ENCODE measurements around the gene SRCAP. TPM values are rescaled to one million over a fixed set of nuclear protein-coding genes. Genes with fewer than 3 reads are reported as not detected.

Gene SRCAP
- total RNA-seq, 1 experiment from 2014 or later: 13.2 TPM

GRCh38 chr16:30660424-30661261, 38.3 kb upstream of the SRCAP start:
- Histone ChIP-seq H3K27ac (ENCODE audit: low read length) (peak overlapping the region; percentile 88), H3K9ac (ENCODE audit: low read length) (peak overlapping the region; percentile 84), H3K36me3 (ENCODE audit: insufficient read depth, low read length) (peaks cover 37% of the 10 kb centered on the region), H3K9me2 (replicated peaks; ENCODE audit: insufficient read depth, low read length) (no peaks in the 10 kb centered on the region), H3K79me2 (ENCODE audit: low read length) (peaks cover 42% of the 10 kb centered on the region), H4K20me1 (ENCODE audit: insufficient read depth, low read depth, low read length) (peaks cover 7% of the 10 kb centered on the region; the same call in 1 of the 2 replicates), H3K4me1 (ENCODE audit: low read length) (peaks cover 35% of the 10 kb centered on the region), H3K4me3 (ENCODE audit: low read length) (peak overlapping the region; percentile 95), H3K9me3 (ENCODE audit: low read length) (no peaks in the 10 kb centered on the region), H2AFZ (ENCODE audit: low read length) (no peak overlapping the region), H3K4me2 (ENCODE audit: low read depth, low read length, poor library complexity, severe bottlenecking) (peak overlapping the region; percentile 100), H3K27me3 (ENCODE audit: low read length) (no peaks in the 10 kb centered on the region)
- DNase-seq: no peak

GRCh38 chr16:30662449-30662848, 36.5 kb upstream of the SRCAP start:
- no peak overlapping the region for H3K27ac ChIP-seq (ENCODE audit: low read length)

GRCh38 chr16:30663038-30663437, 35.9 kb upstream of the SRCAP start:
- no peak for DNase-seq

More at GRCh38 chr16:30662449-30662848, 36.5 kb upstream of the SRCAP start:
- H3K36me3 ChIP-seq (ENCODE audit: insufficient read depth, low read length): peaks cover 38% of the 10 kb centered on the region
- H3K4me1 ChIP-seq (ENCODE audit: low read length): peaks cover 26% of the 10 kb centered on the region
- no peak for DNase-seq
- no peak overlapping the region for H3K4me2 ChIP-seq (ENCODE audit: low read depth, low read length, poor library complexity, severe bottlenecking)
- no peaks in the 10 kb centered on the region for H3K9me3 ChIP-seq (ENCODE audit: low read length)
- H4K20me1 ChIP-seq (ENCODE audit: insufficient read depth, low read depth, low read length): peaks cover 7% of the 10 kb centered on the region; the same call in 1 of the 2 replicates
- no peak overlapping the region for H3K4me3 ChIP-seq (ENCODE audit: low read length)
- peak overlapping the region; percentile 21; the same call in 1 of the 2 replicates for H3K9ac ChIP-seq (ENCODE audit: low read length)
- peaks cover 42% of the 10 kb centered on the region for H3K79me2 ChIP-seq (ENCODE audit: low read length)
- H2AFZ ChIP-seq (ENCODE audit: low read length): no peak overlapping the region
- H3K27me3 ChIP-seq (ENCODE audit: low read length): no peaks in the 10 kb centered on the region
- H3K9me2 ChIP-seq (replicated peaks; ENCODE audit: insufficient read depth, low read length): no peaks in the 10 kb centered on the region

GRCh38 chr16:30663820-30664219, 35.2 kb upstream of the SRCAP start:
- peaks cover 7% of the 10 kb centered on the region; the same call in 1 of the 2 replicates for H4K20me1 ChIP-seq (ENCODE audit: insufficient read depth, low read depth, low read length)
- no peak overlapping the region for H3K9ac ChIP-seq (ENCODE audit: low read length)
- DNase-seq: no peak
- H3K36me3 ChIP-seq (ENCODE audit: insufficient read depth, low read length): peaks cover 38% of the 10 kb centered on the region
- H3K9me3 ChIP-seq (ENCODE audit: low read length): no peaks in the 10 kb centered on the region
- H3K4me1 ChIP-seq (ENCODE audit: low read length): peaks cover 23% of the 10 kb centered on the region
- H3K79me2 ChIP-seq (ENCODE audit: low read length): peaks cover 42% of the 10 kb centered on the region
- no peak overlapping the region for H2AFZ ChIP-seq (ENCODE audit: low read length)
- H3K9me2 ChIP-seq (replicated peaks; ENCODE audit: insufficient read depth, low read length): no peaks in the 10 kb centered on the region
- no peaks in the 10 kb centered on the region for H3K27me3 ChIP-seq (ENCODE audit: low read length)
- H3K4me2 ChIP-seq (ENCODE audit: low read depth, low read length, poor library complexity, severe bottlenecking): no peak overlapping the region
- no peak overlapping the region for H3K4me3 ChIP-seq (ENCODE audit: low read length)
- no peak overlapping the region for H3K27ac ChIP-seq (ENCODE audit: low read length)

More at GRCh38 chr16:30663038-30663437, 35.9 kb upstream of the SRCAP start:
- Histone ChIP-seq H3K36me3 (ENCODE audit: insufficient read depth, low read length) (peaks cover 38% of the 10 kb centered on the region), H3K9me3 (ENCODE audit: low read length) (no peaks in the 10 kb centered on the region), H3K4me3 (ENCODE audit: low read length) (no peak overlapping the region), H3K4me1 (ENCODE audit: low read length) (peaks cover 23% of the 10 kb centered on the region), H3K27ac (ENCODE audit: low read length) (no peak overlapping the region), H3K9me2 (replicated peaks; ENCODE audit: insufficient read depth, low read length) (no peaks in the 10 kb centered on the region), H2AFZ (ENCODE audit: low read length) (no peak overlapping the region), H3K4me2 (ENCODE audit: low read depth, low read length, poor library complexity, severe bottlenecking) (no peak overlapping the region), H3K9ac (ENCODE audit: low read length) (no peak overlapping the region), H4K20me1 (ENCODE audit: insufficient read depth, low read depth, low read length) (peaks cover 7% of the 10 kb centered on the region; the same call in 1 of the 2 replicates), H3K27me3 (ENCODE audit: low read length) (no peaks in the 10 kb centered on the region), H3K79me2 (ENCODE audit: low read length) (peaks cover 42% of the 10 kb centered on the region)

GRCh38 chr16:30664616-30665109, 34.3 kb upstream of the SRCAP start:
- H3K27ac ChIP-seq (ENCODE audit: low read length): no peak overlapping the region
- no peak for DNase-seq
- H3K4me1 ChIP-seq (ENCODE audit: low read length): peaks cover 23% of the 10 kb centered on the region

GRCh38 chr16:30665155-30665829, 33.7 kb upstream of the SRCAP start:
- Histone ChIP-seq H3K4me1 (ENCODE audit: low read length) (peaks cover 16% of the 10 kb centered on the region), H3K9me2 (replicated peaks; ENCODE audit: insufficient read depth, low read length) (no peaks in the 10 kb centered on the region), H2AFZ (ENCODE audit: low read length) (no peak overlapping the region), H3K27ac (ENCODE audit: low read length) (no peak overlapping the region), H3K9ac (ENCODE audit: low read length) (no peak overlapping the region), H3K9me3 (ENCODE audit: low read length) (no peaks in the 10 kb centered on the region), H3K27me3 (ENCODE audit: low read length) (no peaks in the 10 kb centered on the region), H3K79me2 (ENCODE audit: low read length) (peaks cover 34% of the 10 kb centered on the region), H3K36me3 (ENCODE audit: insufficient read depth, low read length) (peaks cover 38% of the 10 kb centered on the region), H4K20me1 (ENCODE audit: insufficient read depth, low read depth, low read length) (peaks cover 7% of the 10 kb centered on the region; the same call in 1 of the 2 replicates), H3K4me2 (ENCODE audit: low read depth, low read length, poor library complexity, severe bottlenecking) (no peak overlapping the region), H3K4me3 (ENCODE audit: low read length) (no peak overlapping the region)
- no peak for DNase-seq

More at GRCh38 chr16:30664616-30665109, 34.3 kb upstream of the SRCAP start:
- no peak overlapping the region for H3K4me3 ChIP-seq (ENCODE audit: low read length)
- no peak overlapping the region for H2AFZ ChIP-seq (ENCODE audit: low read length)
- no peaks in the 10 kb centered on the region for H3K27me3 ChIP-seq (ENCODE audit: low read length)
- no peaks in the 10 kb centered on the region for H3K9me3 ChIP-seq (ENCODE audit: low read length)
- H4K20me1 ChIP-seq (ENCODE audit: insufficient read depth, low read depth, low read length): peaks cover 7% of the 10 kb centered on the region; the same call in 1 of the 2 replicates
- no peak overlapping the region for H3K9ac ChIP-seq (ENCODE audit: low read length)
- H3K4me2 ChIP-seq (ENCODE audit: low read depth, low read length, poor library complexity, severe bottlenecking): no peak overlapping the region
- H3K79me2 ChIP-seq (ENCODE audit: low read length): peaks cover 40% of the 10 kb centered on the region
- no peaks in the 10 kb centered on the region for H3K9me2 ChIP-seq (replicated peaks; ENCODE audit: insufficient read depth, low read length)
- H3K36me3 ChIP-seq (ENCODE audit: insufficient read depth, low read length): peaks cover 38% of the 10 kb centered on the region

- no peak overlapping the region for H2AFZ ChIP-seq (ENCODE audit: low read length)
- peaks cover 7% of the 10 kb centered on the region; the same call in 1 of the 2 replicates for H4K20me1 ChIP-seq (ENCODE audit: insufficient read depth, low read depth, low read length)
These were observed 33.2 kb upstream of the SRCAP start for GRCh38 chr16:30665830-30666190.

GRCh38 chr16:30666681-30667080, 32.3 kb upstream of the SRCAP start:
- H3K4me2 ChIP-seq (ENCODE audit: low read depth, low read length, poor library complexity, severe bottlenecking): no peak overlapping the region
- H3K27me3 ChIP-seq (ENCODE audit: low read length): no peaks in the 10 kb centered on the region
- H3K4me1 ChIP-seq (ENCODE audit: low read length): peaks cover 2% of the 10 kb centered on the region
- no peaks in the 10 kb centered on the region for H3K9me3 ChIP-seq (ENCODE audit: low read length)
- H3K9me2 ChIP-seq (replicated peaks; ENCODE audit: insufficient read depth, low read length): no peaks in the 10 kb centered on the region
- no peak overlapping the region for H2AFZ ChIP-seq (ENCODE audit: low read length)
- H3K79me2 ChIP-seq (ENCODE audit: low read length): peaks cover 20% of the 10 kb centered on the region
- DNase-seq: no peak
- peaks cover 7% of the 10 kb centered on the region; the same call in 1 of the 2 replicates for H4K20me1 ChIP-seq (ENCODE audit: insufficient read depth, low read depth, low read length)
- H3K9ac ChIP-seq (ENCODE audit: low read length): no peak overlapping the region
- no peak overlapping the region for H3K27ac ChIP-seq (ENCODE audit: low read length)
- peaks cover 24% of the 10 kb centered on the region for H3K36me3 ChIP-seq (ENCODE audit: insufficient read depth, low read length)
- no peak overlapping the region for H3K4me3 ChIP-seq (ENCODE audit: low read length)

More at GRCh38 chr16:30665830-30666190, 33.2 kb upstream of the SRCAP start:
- H3K4me3 ChIP-seq (ENCODE audit: low read length): no peak overlapping the region
- peaks cover 11% of the 10 kb centered on the region for H3K4me1 ChIP-seq (ENCODE audit: low read length)
- DNase-seq: no peak
- H3K36me3 ChIP-seq (ENCODE audit: insufficient read depth, low read length): peaks cover 33% of the 10 kb centered on the region
- no peak overlapping the region for H3K4me2 ChIP-seq (ENCODE audit: low read depth, low read length, poor library complexity, severe bottlenecking)
- H3K27me3 ChIP-seq (ENCODE audit: low read length): no peaks in the 10 kb centered on the region
- H3K9me3 ChIP-seq (ENCODE audit: low read length): no peaks in the 10 kb centered on the region
- peaks cover 29% of the 10 kb centered on the region for H3K79me2 ChIP-seq (ENCODE audit: low read length)
- H3K9ac ChIP-seq (ENCODE audit: low read length): no peak overlapping the region
- no peaks in the 10 kb centered on the region for H3K9me2 ChIP-seq (replicated peaks; ENCODE audit: insufficient read depth, low read length)
- H3K27ac ChIP-seq (ENCODE audit: low read length): no peak overlapping the region
